ENCODE results near the gene CRACR2A.

CRACR2A gene

GRCh38 chr12:3644104-3644503, 108.8 kb downstream of the CRACR2A start:
- no peaks in the 10 kb centered on the region for H3K27me3 ChIP-seq (replicated peaks; ENCODE audit: control insufficient read depth, insufficient read depth, low read length)
- DNase-seq (ENCODE audit: extremely low read depth, insufficient read length): no peak
- peaks cover 2% of the 10 kb centered on the region for H3K36me3 ChIP-seq (ENCODE audit: control insufficient read depth, insufficient read depth, low read length)
- H3K4me3 ChIP-seq (replicated peaks; ENCODE audit: low read depth, low read length): no peak overlapping the region
- TF ChIP-seq CTCF (IDR thresholded peaks at IDR 0.05; ENCODE audit: insufficient read depth, low read length, poor library complexity, severe bottlenecking): no peak

- Histone ChIP-seq H3K4me3 (replicated peaks; ENCODE audit: low read depth, low read length) (no peak overlapping the region), H3K27me3 (replicated peaks; ENCODE audit: control insufficient read depth, insufficient read depth, low read length) (no peaks in the 10 kb centered on the region), H3K36me3 (ENCODE audit: control insufficient read depth, insufficient read depth, low read length) (peaks cover 2% of the 10 kb centered on the region)
- DNase-seq (ENCODE audit: extremely low read depth, insufficient read length): no peak
- TF ChIP-seq CTCF (IDR thresholded peaks at IDR 0.05; ENCODE audit: insufficient read depth, low read length, poor library complexity, severe bottlenecking): no peak
Observed at GRCh38 chr12:3641428-3642018, 111.4 kb downstream of the CRACR2A start.

GRCh38 chr12:3636328-3636727, 116.6 kb downstream of the CRACR2A start:
- Histone ChIP-seq H3K27me3 (replicated peaks; ENCODE audit: control insufficient read depth, insufficient read depth, low read length) (no peaks in the 10 kb centered on the region), H3K4me3 (replicated peaks; ENCODE audit: low read depth, low read length) (no peak overlapping the region), H3K36me3 (ENCODE audit: control insufficient read depth, insufficient read depth, low read length) (no peaks in the 10 kb centered on the region; the same call in 1 of the 2 replicates)
- no peak for DNase-seq (ENCODE audit: extremely low read depth, insufficient read length)
- no peak for TF ChIP-seq CTCF (IDR thresholded peaks at IDR 0.05; ENCODE audit: insufficient read depth, low read length, poor library complexity, severe bottlenecking)

- no peaks in the 10 kb centered on the region; the same call in 1 of the 2 replicates for H3K36me3 ChIP-seq (ENCODE audit: control insufficient read depth, insufficient read depth, low read length)
Observed at GRCh38 chr12:3634348-3634747, 118.6 kb downstream of the CRACR2A start.

GRCh38 chr12:3633396-3633795, 119.5 kb downstream of the CRACR2A start:
- no peak for DNase-seq (ENCODE audit: extremely low read depth, insufficient read length)
- Histone ChIP-seq H3K27me3 (replicated peaks; ENCODE audit: control insufficient read depth, insufficient read depth, low read length) (no peaks in the 10 kb centered on the region), H3K36me3 (ENCODE audit: control insufficient read depth, insufficient read depth, low read length) (no peaks in the 10 kb centered on the region; the same call in 1 of the 2 replicates), H3K4me3 (replicated peaks; ENCODE audit: low read depth, low read length) (no peak overlapping the region)
- TF ChIP-seq CTCF (IDR thresholded peaks at IDR 0.05; ENCODE audit: insufficient read depth, low read length, poor library complexity, severe bottlenecking): no peak

More at GRCh38 chr12:3634348-3634747, 118.6 kb downstream of the CRACR2A start:
- no peak overlapping the region for H3K4me3 ChIP-seq (replicated peaks; ENCODE audit: low read depth, low read length)
- no peaks in the 10 kb centered on the region for H3K27me3 ChIP-seq (replicated peaks; ENCODE audit: control insufficient read depth, insufficient read depth, low read length)
- no peak for TF ChIP-seq CTCF (IDR thresholded peaks at IDR 0.05; ENCODE audit: insufficient read depth, low read length, poor library complexity, severe bottlenecking)
- DNase-seq (ENCODE audit: extremely low read depth, insufficient read length): no peak

- H3K4me3 ChIP-seq (replicated peaks; ENCODE audit: low read depth, low read length): no peak overlapping the region
- H3K36me3 ChIP-seq (ENCODE audit: control insufficient read depth, insufficient read depth, low read length): no peaks in the 10 kb centered on the region; the same call in 1 of the 2 replicates
- no peaks in the 10 kb centered on the region for H3K27me3 ChIP-seq (replicated peaks; ENCODE audit: control insufficient read depth, insufficient read depth, low read length)
- DNase-seq (ENCODE audit: extremely low read depth, insufficient read length): no peak
- TF ChIP-seq CTCF (IDR thresholded peaks at IDR 0.05; ENCODE audit: insufficient read depth, low read length, poor library complexity, severe bottlenecking): no peak
Observed at GRCh38 chr12:3632754-3633153, 120.2 kb downstream of the CRACR2A start.

Data from GM06990 (cell line).